Suprapubic skin (tissue), 4 donors: ENCODE results near the gene ZNF664. TPM values are rescaled to one million over a fixed set of nuclear protein-coding genes. Genes with fewer than 3 reads are reported as not detected.

Experiments used
- DNase-seq, 2 donors: peaks; one replicate each; pipeline ENCODE4 v3.0.0-alpha.2; 2019; ENCODE audit warnings: low spot score in 2 of 2
- H3K27ac ChIP-seq: fragments of 200-600 bp; sonication (generic); one replicate; pipeline ENCODE4 v1.5.1; 2019
- H3K27me3 ChIP-seq: fragments of 200-600 bp; sonication (generic); one replicate; pipeline ENCODE4 v1.5.1; 2019
- H3K36me3 ChIP-seq: fragments of 200-600 bp; sonication (generic); one replicate; pipeline ENCODE4 v1.5.1; 2019
- H3K4me1 ChIP-seq: fragments of 200-600 bp; sonication (generic); one replicate; pipeline ENCODE4 v1.5.1; 2019
- H3K4me3 ChIP-seq: fragments of 200-600 bp; sonication (generic); one replicate; pipeline ENCODE4 v1.5.1; 2019; ENCODE audit warnings: mild to moderate bottlenecking
- H3K9me3 ChIP-seq: fragments of 200-600 bp; sonication (generic); one replicate; pipeline ENCODE4 v1.5.1; 2019
- EP300 ChIP-seq: sonication (generic); formaldehyde crosslinking; IDR thresholded peaks from one replicate; pipeline ENCODE4 v1.6.1; 2017; ENCODE audit warnings: antibody characterized with exemption
- POLR2A ChIP-seq, 2 donors: fragments of 450-650 bp; IDR thresholded peaks; one replicate each; pipeline ENCODE4 v1.6.1; 2017; ENCODE audit warnings: antibody characterized with exemption in 2 of 2, mild to moderate bottlenecking in 2 of 2, moderate library complexity in 2 of 2
- POLR2AphosphoS5 ChIP-seq, 3 donors: sonication (generic); formaldehyde crosslinking; IDR thresholded peaks; one replicate each; pipeline ENCODE4 v1.6.1; 2017; ENCODE audit warnings: antibody characterized with exemption in 3 of 3
- WGBS: methylation state at CpG from one replicate; pipeline ENCODE4 v1.1.5; 2018; 5-methylcytosine and 5-hydroxymethylcytosine counted together
- total RNA-seq, 4 donors: library from RNA; depleted of rRNA; stranded (reverse); fragments of >200 nt; gene quantifications; one replicate each; pipeline ENCODE4 v1.1.0, GENCODE V29; 2016
- TF ChIP-seq, protein P1 (sequence below), 2 donors: fragments of 200-600 bp in 1 of 2; fragments of 450-650 bp in 1 of 2; sonication (generic) in 1 of 2; IDR thresholded peaks; one replicate each; pipeline ENCODE4 v1.5.1; 2016 to 2019; ENCODE audit warnings: antibody characterized with exemption in 2 of 2, mild to moderate bottlenecking in 1 of 2, moderate library complexity in 1 of 2

Gene ZNF664
- total RNA-seq, 4 donors from 2014 or later, result 29.6 to 39.6 (median 32.8) TPM

DNA sequence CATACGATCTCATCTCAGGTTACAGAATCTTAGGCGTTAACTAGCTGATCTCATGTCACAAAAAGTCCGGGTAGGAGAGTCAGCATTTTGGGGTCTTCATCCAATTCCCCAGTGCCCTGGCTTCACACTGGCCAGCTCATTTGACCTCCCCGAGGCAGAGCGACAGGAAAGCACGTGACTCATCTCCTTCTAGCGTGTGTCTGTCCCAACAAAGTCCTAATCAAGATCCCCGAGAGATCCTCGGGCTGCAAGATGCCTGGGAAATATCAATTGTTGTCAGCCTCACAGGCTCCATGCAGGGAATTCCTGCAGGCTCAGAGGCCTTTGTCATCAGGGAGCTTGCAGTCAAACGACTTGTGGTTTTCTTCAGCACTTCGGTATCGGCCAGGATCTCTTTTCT is 57.5 kb downstream of the ZNF664 start:
- no peak for TF ChIP-seq POLR2AphosphoS5 (IDR thresholded peaks at IDR 0.05)
- no peak for TF ChIP-seq EP300
- TF ChIP-seq POLR2A (IDR thresholded peaks at IDR 0.05), result no peak
- TF ChIP-seq, protein P1, sequence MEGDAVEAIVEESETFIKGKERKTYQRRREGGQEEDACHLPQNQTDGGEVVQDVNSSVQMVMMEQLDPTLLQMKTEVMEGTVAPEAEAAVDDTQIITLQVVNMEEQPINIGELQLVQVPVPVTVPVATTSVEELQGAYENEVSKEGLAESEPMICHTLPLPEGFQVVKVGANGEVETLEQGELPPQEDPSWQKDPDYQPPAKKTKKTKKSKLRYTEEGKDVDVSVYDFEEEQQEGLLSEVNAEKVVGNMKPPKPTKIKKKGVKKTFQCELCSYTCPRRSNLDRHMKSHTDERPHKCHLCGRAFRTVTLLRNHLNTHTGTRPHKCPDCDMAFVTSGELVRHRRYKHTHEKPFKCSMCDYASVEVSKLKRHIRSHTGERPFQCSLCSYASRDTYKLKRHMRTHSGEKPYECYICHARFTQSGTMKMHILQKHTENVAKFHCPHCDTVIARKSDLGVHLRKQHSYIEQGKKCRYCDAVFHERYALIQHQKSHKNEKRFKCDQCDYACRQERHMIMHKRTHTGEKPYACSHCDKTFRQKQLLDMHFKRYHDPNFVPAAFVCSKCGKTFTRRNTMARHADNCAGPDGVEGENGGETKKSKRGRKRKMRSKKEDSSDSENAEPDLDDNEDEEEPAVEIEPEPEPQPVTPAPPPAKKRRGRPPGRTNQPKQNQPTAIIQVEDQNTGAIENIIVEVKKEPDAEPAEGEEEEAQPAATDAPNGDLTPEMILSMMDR (IDR thresholded peaks at IDR 0.05), result no peak
- peaks cover 9% of the 10 kb centered on the region for H3K4me1 ChIP-seq
- 26% methylated on average over 12 of the region's 12 CpGs for WGBS
- no peak for DNase-seq
- no peak overlapping the region for H3K27ac ChIP-seq
- no peaks in the 10 kb centered on the region for H3K9me3 ChIP-seq
- no peaks in the 10 kb centered on the region for H3K36me3 ChIP-seq
- H3K4me3 ChIP-seq, result no peak overlapping the region
- H3K27me3 ChIP-seq, result no peaks in the 10 kb centered on the region

DNA sequence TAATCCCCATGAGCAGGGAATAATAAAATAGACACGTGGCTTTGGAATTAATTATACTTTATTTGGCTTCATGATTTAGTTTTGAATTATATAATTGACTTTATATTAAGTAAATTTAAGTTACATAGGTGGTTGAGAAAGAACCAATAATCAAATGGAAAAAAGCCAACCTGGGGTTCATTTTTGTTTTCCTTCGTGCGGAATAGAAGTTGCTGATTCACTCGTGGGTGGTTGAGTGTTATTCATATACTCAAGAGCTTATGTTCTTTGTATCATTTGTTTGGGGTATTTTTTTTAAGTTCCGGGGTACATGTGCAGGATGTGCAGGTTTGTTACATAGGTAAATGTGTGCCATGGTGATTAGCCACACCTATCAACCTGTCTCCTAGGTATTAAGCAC is 58.0 kb downstream of the ZNF664 start:
- H3K4me3 ChIP-seq, result no peak overlapping the region
- H3K27ac ChIP-seq, result no peak overlapping the region
- H3K4me1 ChIP-seq, result peaks cover 9% of the 10 kb centered on the region
- TF ChIP-seq, protein P1 (IDR thresholded peaks at IDR 0.05), result no peak
- TF ChIP-seq EP300 (no peak), POLR2A (IDR thresholded peaks at IDR 0.05) (no peak), POLR2AphosphoS5 (IDR thresholded peaks at IDR 0.05) (no peak)
- DNase-seq, result no peak
- 88% methylated on average over 5 of the region's 5 CpGs for WGBS
- H3K9me3 ChIP-seq, result no peaks in the 10 kb centered on the region
- H3K27me3 ChIP-seq, result no peaks in the 10 kb centered on the region
- no peaks in the 10 kb centered on the region for H3K36me3 ChIP-seq

DNA sequence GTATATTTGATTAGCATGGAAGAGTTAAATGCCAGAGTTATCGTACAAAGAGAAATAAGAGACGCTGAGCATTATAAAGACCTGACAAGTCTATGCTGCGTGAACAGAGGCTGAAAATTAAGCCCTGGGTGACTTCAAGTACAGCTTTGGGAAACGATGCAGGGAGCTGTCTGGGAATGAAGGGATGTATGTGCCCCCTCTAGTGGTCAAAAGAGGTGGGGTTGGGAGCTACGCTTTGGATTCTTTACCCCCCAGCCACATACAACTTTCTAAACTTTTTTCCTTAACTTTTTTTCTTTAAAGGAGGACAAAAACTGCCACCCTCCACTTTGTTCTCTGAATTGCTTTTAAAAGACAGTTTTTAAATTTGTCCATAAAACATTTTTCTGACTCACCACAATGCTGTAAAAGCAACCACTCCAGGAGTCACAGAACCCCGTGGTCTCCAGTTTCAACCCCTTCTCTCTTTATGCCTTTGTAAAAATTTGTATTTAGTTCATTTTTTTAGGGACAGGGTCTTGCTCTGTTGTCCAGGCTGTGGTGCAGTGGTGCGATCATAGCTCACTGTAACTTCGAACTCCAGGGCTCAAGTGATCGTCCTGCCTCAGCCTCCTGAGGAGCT is 59.4 kb downstream of the ZNF664 start:
- H3K4me3 ChIP-seq, result no peak overlapping the region
- WGBS, result 50% methylated on average over 9 of the region's 9 CpGs
- no peak for TF ChIP-seq EP300
- TF ChIP-seq, protein P1 (IDR thresholded peaks at IDR 0.05), result peak; percentile 73 to 79
- H3K36me3 ChIP-seq, result no peaks in the 10 kb centered on the region
- H3K27ac ChIP-seq, result no peak overlapping the region
- H3K4me1 ChIP-seq, result peaks cover 9% of the 10 kb centered on the region
- H3K9me3 ChIP-seq, result no peaks in the 10 kb centered on the region
- no peak for DNase-seq
- H3K27me3 ChIP-seq, result no peaks in the 10 kb centered on the region

DNA sequence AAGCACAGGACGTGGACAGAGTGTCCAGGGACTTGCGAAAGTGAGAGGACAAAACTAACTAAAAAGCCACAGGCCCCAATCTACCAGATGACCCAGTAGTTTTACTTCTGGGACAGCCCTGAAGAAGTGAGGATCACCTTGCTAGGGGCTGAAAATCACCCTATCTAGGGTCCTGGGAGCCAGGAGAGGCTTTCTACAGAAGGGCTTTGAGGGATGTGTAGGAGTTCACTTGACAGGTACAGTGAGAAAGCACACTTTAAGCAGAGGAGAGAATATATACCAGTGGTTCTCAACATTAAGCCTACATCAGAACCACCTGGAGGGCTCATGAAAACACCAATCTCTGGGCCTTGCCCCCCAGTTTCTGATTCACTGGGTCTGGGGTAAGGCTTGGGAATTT is 60.8 kb downstream of the ZNF664 start:
- WGBS, result 93% methylated on average over 2 of the region's 2 CpGs
- no peak for DNase-seq
- Histone ChIP-seq H3K4me1 (peaks cover 7% of the 10 kb centered on the region), H3K27ac (no peak overlapping the region), H3K4me3 (no peak overlapping the region), H3K27me3 (no peaks in the 10 kb centered on the region), H3K9me3 (no peaks in the 10 kb centered on the region), H3K36me3 (no peaks in the 10 kb centered on the region)
- TF ChIP-seq POLR2A (IDR thresholded peaks at IDR 0.05) (no peak), EP300 (no peak), POLR2AphosphoS5 (IDR thresholded peaks at IDR 0.05) (no peak)
- TF ChIP-seq, protein P1 (IDR thresholded peaks at IDR 0.05), result no peak

DNA sequence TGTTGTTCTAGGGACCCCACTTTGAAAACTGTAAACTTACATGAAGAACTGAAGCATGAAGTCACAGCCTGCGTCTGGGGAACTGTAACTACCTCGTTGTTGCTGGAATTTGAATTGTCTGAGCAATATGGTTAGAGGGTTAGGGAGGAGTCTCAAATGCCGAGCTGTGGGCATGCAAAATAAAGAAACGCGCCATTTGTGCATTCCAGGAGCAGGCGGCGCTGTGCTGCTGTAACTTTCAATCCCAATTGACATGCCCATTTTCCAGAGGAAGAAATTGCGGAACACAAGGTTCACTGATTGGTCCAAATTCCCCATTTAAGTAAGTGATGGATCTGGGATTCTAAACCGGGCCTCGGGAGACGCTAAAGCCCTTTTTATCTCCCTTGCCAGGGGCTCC is 61.3 kb downstream of the ZNF664 start:
- Histone ChIP-seq H3K4me3 (no peak overlapping the region), H3K27me3 (no peaks in the 10 kb centered on the region), H3K4me1 (peaks cover 7% of the 10 kb centered on the region), H3K9me3 (no peaks in the 10 kb centered on the region), H3K36me3 (no peaks in the 10 kb centered on the region), H3K27ac (no peak overlapping the region)
- no peak for DNase-seq
- WGBS, result 80% methylated on average over 11 of the region's 11 CpGs
- TF ChIP-seq, protein P1 (IDR thresholded peaks at IDR 0.05), result no peak
- TF ChIP-seq EP300, result no peak
- TF ChIP-seq POLR2AphosphoS5 (IDR thresholded peaks at IDR 0.05), result no peak
- TF ChIP-seq POLR2A (IDR thresholded peaks at IDR 0.05), result no peak
